ENCODE data around the gene ZBTB39. TPM values are rescaled to one million over a fixed set of nuclear protein-coding genes. Genes with fewer than 3 reads are reported as not detected.

The ZBTB39 gene
- total RNA-seq, 3 donors from 2014 or later = 3.5 to 8.6 (median 4.6) TPM

DNA sequence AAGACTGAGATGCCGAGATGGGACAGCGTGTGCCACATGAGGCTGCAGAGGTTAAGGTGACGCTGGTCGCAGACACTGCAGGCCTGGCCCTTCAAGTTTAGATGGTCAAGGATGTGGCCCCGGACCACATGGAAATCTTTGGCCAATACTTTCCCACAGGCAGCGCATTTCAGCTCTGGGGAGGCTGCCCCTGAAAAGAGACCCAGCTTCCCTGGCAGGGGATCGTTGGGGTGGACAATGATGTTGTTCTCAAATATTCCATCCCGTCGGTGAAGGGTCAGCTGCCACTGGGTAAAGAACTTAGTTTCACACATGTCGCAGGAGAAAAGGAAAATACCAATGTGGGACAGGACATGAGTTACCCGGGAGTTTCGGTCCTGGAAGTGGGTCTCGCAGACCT, 3.0 kb downstream of the ZBTB39 start:
- TF ChIP-seq, protein P1, sequence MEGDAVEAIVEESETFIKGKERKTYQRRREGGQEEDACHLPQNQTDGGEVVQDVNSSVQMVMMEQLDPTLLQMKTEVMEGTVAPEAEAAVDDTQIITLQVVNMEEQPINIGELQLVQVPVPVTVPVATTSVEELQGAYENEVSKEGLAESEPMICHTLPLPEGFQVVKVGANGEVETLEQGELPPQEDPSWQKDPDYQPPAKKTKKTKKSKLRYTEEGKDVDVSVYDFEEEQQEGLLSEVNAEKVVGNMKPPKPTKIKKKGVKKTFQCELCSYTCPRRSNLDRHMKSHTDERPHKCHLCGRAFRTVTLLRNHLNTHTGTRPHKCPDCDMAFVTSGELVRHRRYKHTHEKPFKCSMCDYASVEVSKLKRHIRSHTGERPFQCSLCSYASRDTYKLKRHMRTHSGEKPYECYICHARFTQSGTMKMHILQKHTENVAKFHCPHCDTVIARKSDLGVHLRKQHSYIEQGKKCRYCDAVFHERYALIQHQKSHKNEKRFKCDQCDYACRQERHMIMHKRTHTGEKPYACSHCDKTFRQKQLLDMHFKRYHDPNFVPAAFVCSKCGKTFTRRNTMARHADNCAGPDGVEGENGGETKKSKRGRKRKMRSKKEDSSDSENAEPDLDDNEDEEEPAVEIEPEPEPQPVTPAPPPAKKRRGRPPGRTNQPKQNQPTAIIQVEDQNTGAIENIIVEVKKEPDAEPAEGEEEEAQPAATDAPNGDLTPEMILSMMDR (IDR thresholded peaks at IDR 0.05) = no peak
- intact Hi-C loops (cut with DNase I, micrococcal nuclease) = no loop called here
- Histone ChIP-seq H3K36me3 (ENCODE audit: low read depth) (no peaks in the 10 kb centered on the region), H3K9me3 (no peaks in the 10 kb centered on the region), H3K4me3 (no peak overlapping the region), H3K4me1 (ENCODE audit: low read depth) (peaks cover 13% of the 10 kb centered on the region)
- DNase-seq = no peak
- no peak for ATAC-seq

DNA sequence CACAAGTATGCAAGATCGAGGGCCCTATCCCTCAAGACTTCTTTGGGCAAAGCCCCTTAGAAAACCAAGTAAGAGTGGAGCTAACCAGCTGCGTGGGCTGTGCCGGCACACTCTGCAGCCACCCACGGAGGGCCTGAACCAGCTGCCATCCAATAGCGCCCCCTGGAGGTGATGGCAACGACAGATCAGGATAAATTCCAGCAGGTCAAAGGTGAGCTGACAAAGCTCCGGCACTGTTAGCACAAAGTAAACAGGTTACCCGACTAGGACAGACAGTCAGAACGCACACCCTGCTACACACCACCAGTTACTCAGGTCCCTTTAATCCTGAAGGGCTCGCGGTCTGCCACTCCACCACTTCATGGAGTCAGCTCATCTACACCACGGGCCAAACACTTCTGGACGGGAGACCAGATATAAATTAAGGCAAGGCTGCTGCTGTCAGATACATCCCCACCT, 4.9 kb downstream of the ZBTB39 start:
- ATAC-seq (peak; percentile 78), DNase-seq (peak; percentile 60 to 83 (median 80))
- Histone ChIP-seq H3K4me1 (ENCODE audit: low read depth) (peaks cover 8% of the 10 kb centered on the region), H3K4me3 (no peak overlapping the region), H3K36me3 (ENCODE audit: low read depth) (no peaks in the 10 kb centered on the region), H3K9me3 (no peaks in the 10 kb centered on the region)
- intact Hi-C loops (cut with DNase I, micrococcal nuclease) = no loop called here
- TF ChIP-seq, protein P1 (IDR thresholded peaks at IDR 0.05) = peak; percentile 45

DNA sequence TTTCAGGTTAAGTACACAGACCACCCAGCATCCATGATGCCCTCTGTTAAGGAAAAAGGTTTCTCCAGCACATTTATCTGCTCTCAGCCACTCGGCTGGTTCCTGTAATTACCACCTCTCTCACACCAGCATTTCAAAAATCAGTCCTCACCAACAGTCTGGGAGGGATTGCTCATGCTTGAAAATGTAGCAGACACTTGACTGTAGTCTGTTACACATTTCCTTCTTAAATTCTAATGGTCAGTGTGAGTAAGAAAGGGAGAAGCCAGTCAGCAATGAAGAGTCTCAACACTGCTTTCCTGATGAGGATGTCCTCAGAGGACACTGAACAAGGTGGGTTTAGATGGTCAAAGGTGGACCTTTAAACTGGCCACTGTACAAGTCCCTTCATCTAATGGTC, 6.0 kb downstream of the ZBTB39 start:
- no peak for DNase-seq
- H3K9me3 ChIP-seq = no peaks in the 10 kb centered on the region
- peaks cover 6% of the 10 kb centered on the region for H3K4me1 ChIP-seq (ENCODE audit: low read depth)
- no peak for ATAC-seq
- H3K36me3 ChIP-seq (ENCODE audit: low read depth) = no peaks in the 10 kb centered on the region
- TF ChIP-seq, protein P1 (IDR thresholded peaks at IDR 0.05) = no peak
- intact Hi-C loops (cut with DNase I, micrococcal nuclease) = no loop called here
- no peak overlapping the region for H3K4me3 ChIP-seq

DNA sequence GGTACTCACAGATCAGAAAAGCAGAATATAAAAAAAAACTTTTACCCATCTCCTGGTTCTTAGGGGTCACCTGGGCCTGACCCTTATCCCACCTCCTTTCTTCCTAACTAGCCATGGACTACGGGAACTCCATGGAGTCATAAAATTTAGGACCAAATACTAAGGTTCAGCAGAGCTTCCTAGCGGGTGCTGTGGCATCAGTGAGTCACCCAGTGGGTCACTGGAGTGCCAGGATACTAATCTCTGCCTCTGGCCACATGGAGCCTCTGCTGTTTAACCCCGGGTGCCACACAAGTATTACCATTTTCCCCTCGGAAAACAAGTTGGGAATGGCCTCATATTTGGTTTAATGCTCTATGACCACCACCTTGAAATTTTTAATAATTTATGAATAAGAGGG, 6.9 kb downstream of the ZBTB39 start:
- intact Hi-C loops (cut with DNase I, micrococcal nuclease) = no loop called here
- no peaks in the 10 kb centered on the region for H3K36me3 ChIP-seq (ENCODE audit: low read depth)
- ATAC-seq = no peak
- H3K9me3 ChIP-seq = no peaks in the 10 kb centered on the region
- DNase-seq = no peak
- H3K4me3 ChIP-seq = no peak overlapping the region
- TF ChIP-seq, protein P1 (IDR thresholded peaks at IDR 0.05) = no peak
- peaks cover 5% of the 10 kb centered on the region for H3K4me1 ChIP-seq (ENCODE audit: low read depth)

DNA sequence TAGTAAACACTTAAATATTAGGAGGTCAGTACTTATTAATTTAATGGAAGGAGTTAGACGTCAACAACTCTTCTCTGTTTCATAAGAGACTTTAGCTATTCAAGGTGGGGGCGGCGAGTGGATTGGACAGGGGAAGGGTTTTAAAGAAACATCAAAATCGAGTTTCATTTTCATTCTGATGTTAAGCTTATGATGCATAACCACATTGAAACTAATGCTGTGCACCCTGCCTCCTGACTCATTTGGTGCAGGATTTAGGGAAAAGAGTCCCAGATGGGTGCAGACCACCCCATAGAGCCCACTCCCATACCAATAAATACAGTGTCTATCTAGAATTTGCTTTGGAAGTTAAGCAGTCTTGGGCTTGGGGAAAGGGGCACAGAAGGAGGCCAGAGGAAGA, 7.4 kb downstream of the ZBTB39 start:
- ATAC-seq (peak; percentile 10), DNase-seq (no peak)
- Histone ChIP-seq H3K9me3 (no peaks in the 10 kb centered on the region), H3K4me3 (no peak overlapping the region), H3K36me3 (ENCODE audit: low read depth) (no peaks in the 10 kb centered on the region), H3K4me1 (ENCODE audit: low read depth) (peaks cover 5% of the 10 kb centered on the region)
- intact Hi-C loops (cut with DNase I, micrococcal nuclease) = no loop called here
- TF ChIP-seq, protein P1 (IDR thresholded peaks at IDR 0.05) = no peak

DNA sequence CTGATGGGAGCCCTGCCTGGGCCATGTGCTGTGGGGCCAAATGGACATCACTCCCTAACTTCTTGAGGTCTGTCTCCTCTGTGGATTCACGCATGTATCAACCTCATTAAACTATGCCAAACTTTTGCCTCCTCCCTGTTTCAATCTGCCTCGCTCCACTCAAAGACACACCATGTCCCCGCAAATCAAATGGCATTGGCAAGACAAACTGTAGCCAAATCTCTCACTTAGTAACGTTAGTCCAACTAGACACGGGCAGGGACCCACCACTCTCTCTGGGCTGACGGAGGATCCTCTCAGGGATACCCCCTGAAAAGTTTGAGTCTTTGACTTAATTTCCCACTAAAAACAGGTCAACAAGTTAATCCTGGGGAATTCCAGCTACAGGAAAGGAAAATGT, 8.0 kb downstream of the ZBTB39 start:
- Histone ChIP-seq H3K4me3 (no peak overlapping the region), H3K36me3 (ENCODE audit: low read depth) (no peaks in the 10 kb centered on the region), H3K4me1 (ENCODE audit: low read depth) (peaks cover 5% of the 10 kb centered on the region), H3K9me3 (no peaks in the 10 kb centered on the region)
- TF ChIP-seq, protein P1 (IDR thresholded peaks at IDR 0.05) = no peak
- no peak for ATAC-seq
- DNase-seq = no peak
- intact Hi-C loops (cut with DNase I, micrococcal nuclease) = no loop called here

Measured in mucosa of descending colon (tissue), 3 donors.